Measurements from ENCODE around the gene ACO2. TPM values are rescaled to one million over a fixed set of nuclear protein-coding genes. Genes with fewer than 3 reads are reported as not detected.
A peak's percentile ranks its signal among the peaks of the same experiment; 100 is the strongest.
"Not testable (repeated sequence)": the region's sequence is repeated elsewhere in the genome, so short reads cannot be mapped to it uniquely, and the experiment has no call there.

Gene ACO2
- total and polyA plus RNA-seq, 2 donors, result 29.7 to 33.9 TPM

GRCh38 chr22:41551877-41552582 lies 83.1 kb downstream of the ACO2 start:
- Histone ChIP-seq H3K27ac (ENCODE audit: low read depth in 1 of 2, low read length in 1 of 2) (no peak overlapping the region), H3K4me3 (ENCODE audit: low read length in 2 of 2) (no peak overlapping the region), H3K4me1 (ENCODE audit: control insufficient read depth in 2 of 2, insufficient read depth in 2 of 2, low read length in 2 of 2) (peaks cover 0 to 2% of the 10 kb centered on the region in 2 donors), H3K27me3 (ENCODE audit: control insufficient read depth in 2 of 2, insufficient read depth in 1 of 2, low read length in 1 of 2) (peaks cover 0 to 7% of the 10 kb centered on the region in 2 donors), H3K36me3 (ENCODE audit: control insufficient read depth in 2 of 2, insufficient read depth in 2 of 2, low read length in 1 of 2) (no peaks in the 10 kb centered on the region), H3K9me3 (ENCODE audit: control insufficient read depth in 2 of 2, insufficient read depth in 1 of 2, low read length in 1 of 2) (no peaks in the 10 kb centered on the region)
- DNase-seq (ENCODE audit: low read depth in 6 of 9, low spot score in 9 of 9), result no peak
- 90% methylated on average over 11 of the region's 11 CpGs for WGBS

- peaks cover 0 to 31% of the 10 kb centered on the region in 2 donors for H3K27me3 ChIP-seq (ENCODE audit: control insufficient read depth in 2 of 2, insufficient read depth in 1 of 2, low read length in 1 of 2)
- peaks cover 0 to 9% of the 10 kb centered on the region in 2 donors for H3K4me1 ChIP-seq (ENCODE audit: control insufficient read depth in 2 of 2, insufficient read depth in 2 of 2, low read length in 2 of 2)
- H3K9me3 ChIP-seq (ENCODE audit: control insufficient read depth in 2 of 2, insufficient read depth in 1 of 2, low read length in 1 of 2), result no peaks in the 10 kb centered on the region
- H3K36me3 ChIP-seq (ENCODE audit: control insufficient read depth in 2 of 2, insufficient read depth in 2 of 2, low read length in 1 of 2), result no peaks in the 10 kb centered on the region
- WGBS, result 95% methylated on average over 7 of the region's 7 CpGs
- no peak for DNase-seq (ENCODE audit: low read depth in 6 of 9, low spot score in 9 of 9)
- no peak overlapping the region for H3K4me3 ChIP-seq (ENCODE audit: low read length in 2 of 2)
- H3K27ac ChIP-seq (ENCODE audit: low read depth in 1 of 2, low read length in 1 of 2), result no peak overlapping the region
Observed at GRCh38 chr22:41555325-41555982, 86.5 kb downstream of the ACO2 start.

GRCh38 chr22:41556561-41556960 lies 87.6 kb downstream of the ACO2 start:
- Histone ChIP-seq H3K36me3 (ENCODE audit: control insufficient read depth in 2 of 2, insufficient read depth in 2 of 2, low read length in 1 of 2) (no peaks in the 10 kb centered on the region), H3K4me3 (ENCODE audit: low read length in 2 of 2) (no peak overlapping the region), H3K27me3 (ENCODE audit: control insufficient read depth in 2 of 2, insufficient read depth in 1 of 2, low read length in 1 of 2) (peaks cover 0 to 42% of the 10 kb centered on the region in 2 donors), H3K9me3 (ENCODE audit: control insufficient read depth in 2 of 2, insufficient read depth in 1 of 2, low read length in 1 of 2) (no peaks in the 10 kb centered on the region), H3K4me1 (ENCODE audit: control insufficient read depth in 2 of 2, insufficient read depth in 2 of 2, low read length in 2 of 2) (peaks cover 0 to 9% of the 10 kb centered on the region in 2 donors), H3K27ac (ENCODE audit: low read depth in 1 of 2, low read length in 1 of 2) (no peak overlapping the region)
- DNase-seq (ENCODE audit: low read depth in 6 of 9, low spot score in 9 of 9), result no peak
- 93% methylated on average over 10 of the region's 10 CpGs for WGBS

- Histone ChIP-seq H3K4me1 (ENCODE audit: control insufficient read depth in 2 of 2, insufficient read depth in 2 of 2, low read length in 2 of 2) (peaks cover 0 to 9% of the 10 kb centered on the region in 2 donors), H3K27me3 (ENCODE audit: control insufficient read depth in 2 of 2, insufficient read depth in 1 of 2, low read length in 1 of 2) (peaks cover 3 to 49% of the 10 kb centered on the region in 2 donors), H3K36me3 (ENCODE audit: control insufficient read depth in 2 of 2, insufficient read depth in 2 of 2, low read length in 1 of 2) (no peaks in the 10 kb centered on the region), H3K4me3 (ENCODE audit: low read length in 2 of 2) (no peak overlapping the region), H3K9me3 (ENCODE audit: control insufficient read depth in 2 of 2, insufficient read depth in 1 of 2, low read length in 1 of 2) (no peaks in the 10 kb centered on the region), H3K27ac (ENCODE audit: low read depth in 1 of 2, low read length in 1 of 2) (no peak overlapping the region)
- 74% methylated on average over 19 of the region's 19 CpGs for WGBS
- peak in 1 of 9 donors; percentile 31 for DNase-seq (ENCODE audit: low read depth in 6 of 9, low spot score in 9 of 9)
Observed at GRCh38 chr22:41557401-41558240, 88.7 kb downstream of the ACO2 start.

GRCh38 chr22:41558241-41558630 lies 89.3 kb downstream of the ACO2 start:
- H3K9me3 ChIP-seq (ENCODE audit: control insufficient read depth in 2 of 2, insufficient read depth in 1 of 2, low read length in 1 of 2); H3K4me1 ChIP-seq (ENCODE audit: control insufficient read depth in 2 of 2, insufficient read depth in 2 of 2, low read length in 2 of 2); H3K27ac ChIP-seq (ENCODE audit: low read depth in 1 of 2, low read length in 1 of 2); H3K36me3 ChIP-seq (ENCODE audit: control insufficient read depth in 2 of 2, insufficient read depth in 2 of 2, low read length in 1 of 2); DNase-seq (ENCODE audit: low read depth in 6 of 9, low spot score in 9 of 9); H3K4me3 ChIP-seq (ENCODE audit: low read length in 2 of 2): not testable (repeated sequence)
- 96% methylated on average over 13 of the region's 13 CpGs for WGBS
- peaks cover 3 to 53% of the 10 kb centered on the region in 2 donors for H3K27me3 ChIP-seq (ENCODE audit: control insufficient read depth in 2 of 2, insufficient read depth in 1 of 2, low read length in 1 of 2)

GRCh38 chr22:41560095-41560471 lies 91.2 kb downstream of the ACO2 start:
- Histone ChIP-seq H3K4me3 (ENCODE audit: low read length in 2 of 2) (no peak overlapping the region), H3K36me3 (ENCODE audit: control insufficient read depth in 2 of 2, insufficient read depth in 2 of 2, low read length in 1 of 2) (no peaks in the 10 kb centered on the region)

GRCh38 chr22:41561335-41561734 lies 92.4 kb downstream of the ACO2 start:
- Histone ChIP-seq H3K27ac (ENCODE audit: low read depth in 1 of 2, low read length in 1 of 2) (no peak overlapping the region), H3K4me3 (ENCODE audit: low read length in 2 of 2) (no peak overlapping the region), H3K36me3 (ENCODE audit: control insufficient read depth in 2 of 2, insufficient read depth in 2 of 2, low read length in 1 of 2) (no peaks in the 10 kb centered on the region), H3K9me3 (ENCODE audit: control insufficient read depth in 2 of 2, insufficient read depth in 1 of 2, low read length in 1 of 2) (no peaks in the 10 kb centered on the region), H3K4me1 (ENCODE audit: control insufficient read depth in 2 of 2, insufficient read depth in 2 of 2, low read length in 2 of 2) (peaks cover 0 to 9% of the 10 kb centered on the region in 2 donors), H3K27me3 (ENCODE audit: control insufficient read depth in 2 of 2, insufficient read depth in 1 of 2, low read length in 1 of 2) (peaks cover 3 to 57% of the 10 kb centered on the region in 2 donors)
- DNase-seq (ENCODE audit: low read depth in 6 of 9, low spot score in 9 of 9), result no peak
- WGBS, result 69% methylated on average over 10 of the region's 10 CpGs

More at GRCh38 chr22:41560095-41560471, 91.2 kb downstream of the ACO2 start:
- peaks cover 0 to 9% of the 10 kb centered on the region in 2 donors for H3K4me1 ChIP-seq (ENCODE audit: control insufficient read depth in 2 of 2, insufficient read depth in 2 of 2, low read length in 2 of 2)
- WGBS, result 85% methylated on average over 6 of the region's 6 CpGs
- no peak overlapping the region for H3K27ac ChIP-seq (ENCODE audit: low read depth in 1 of 2, low read length in 1 of 2)
- H3K27me3 ChIP-seq (ENCODE audit: control insufficient read depth in 2 of 2, insufficient read depth in 1 of 2, low read length in 1 of 2), result peaks cover 3 to 57% of the 10 kb centered on the region in 2 donors
- H3K9me3 ChIP-seq (ENCODE audit: control insufficient read depth in 2 of 2, insufficient read depth in 1 of 2, low read length in 1 of 2), result no peaks in the 10 kb centered on the region
- DNase-seq (ENCODE audit: low read depth in 6 of 9, low spot score in 9 of 9), result no peak

GRCh38 chr22:41561788-41562187 lies 92.9 kb downstream of the ACO2 start:
- Histone ChIP-seq H3K36me3 (ENCODE audit: control insufficient read depth in 2 of 2, insufficient read depth in 2 of 2, low read length in 1 of 2) (no peaks in the 10 kb centered on the region), H3K27me3 (ENCODE audit: control insufficient read depth in 2 of 2, insufficient read depth in 1 of 2, low read length in 1 of 2) (peaks cover 3 to 57% of the 10 kb centered on the region in 2 donors), H3K27ac (ENCODE audit: low read depth in 1 of 2, low read length in 1 of 2) (no peak overlapping the region), H3K4me1 (ENCODE audit: control insufficient read depth in 2 of 2, insufficient read depth in 2 of 2, low read length in 2 of 2) (peaks cover 0 to 9% of the 10 kb centered on the region in 2 donors), H3K9me3 (ENCODE audit: control insufficient read depth in 2 of 2, insufficient read depth in 1 of 2, low read length in 1 of 2) (no peaks in the 10 kb centered on the region), H3K4me3 (ENCODE audit: low read length in 2 of 2) (no peak overlapping the region)
- 88% methylated on average over 5 of the region's 5 CpGs for WGBS
- no peak for DNase-seq (ENCODE audit: low read depth in 6 of 9, low spot score in 9 of 9)

GRCh38 chr22:41562461-41562860 lies 93.5 kb downstream of the ACO2 start:
- Histone ChIP-seq H3K9me3 (ENCODE audit: control insufficient read depth in 2 of 2, insufficient read depth in 1 of 2, low read length in 1 of 2) (no peaks in the 10 kb centered on the region), H3K36me3 (ENCODE audit: control insufficient read depth in 2 of 2, insufficient read depth in 2 of 2, low read length in 1 of 2) (no peaks in the 10 kb centered on the region), H3K27me3 (ENCODE audit: control insufficient read depth in 2 of 2, insufficient read depth in 1 of 2, low read length in 1 of 2) (peaks cover 3 to 56% of the 10 kb centered on the region in 2 donors), H3K4me1 (ENCODE audit: control insufficient read depth in 2 of 2, insufficient read depth in 2 of 2, low read length in 2 of 2) (peaks cover 0 to 4% of the 10 kb centered on the region in 2 donors), H3K4me3 (ENCODE audit: low read length in 2 of 2) (no peak overlapping the region), H3K27ac (ENCODE audit: low read depth in 1 of 2, low read length in 1 of 2) (no peak overlapping the region)
- no peak for DNase-seq (ENCODE audit: low read depth in 6 of 9, low spot score in 9 of 9)
- 81% methylated on average over 4 of the region's 4 CpGs for WGBS

All from thymus (tissue), 11 donors.